Upper lobe of left lung (tissue), 4 donors: ENCODE results near the gene CST7.

Experiments used
- POLR2A ChIP-seq, 4 donors: fragments of 450-650 bp; IDR thresholded peaks; one replicate each; pipeline ENCODE4 v1.5.1; 2016 to 2017; ENCODE audit warnings: antibody characterized with exemption in 4 of 4, mild to moderate bottlenecking in 2 of 4
- TF ChIP-seq, protein P1 (sequence below), 6 experiments: fragments of 450-650 bp in 4 of 6; fragments of 200-600 bp in 2 of 6; sonication (generic) in 2 of 6; IDR thresholded peaks; one replicate each; pipeline ENCODE4 v1.5.1; 2016 to 2019; ENCODE audit warnings: antibody characterized with exemption in 6 of 6

DNA sequence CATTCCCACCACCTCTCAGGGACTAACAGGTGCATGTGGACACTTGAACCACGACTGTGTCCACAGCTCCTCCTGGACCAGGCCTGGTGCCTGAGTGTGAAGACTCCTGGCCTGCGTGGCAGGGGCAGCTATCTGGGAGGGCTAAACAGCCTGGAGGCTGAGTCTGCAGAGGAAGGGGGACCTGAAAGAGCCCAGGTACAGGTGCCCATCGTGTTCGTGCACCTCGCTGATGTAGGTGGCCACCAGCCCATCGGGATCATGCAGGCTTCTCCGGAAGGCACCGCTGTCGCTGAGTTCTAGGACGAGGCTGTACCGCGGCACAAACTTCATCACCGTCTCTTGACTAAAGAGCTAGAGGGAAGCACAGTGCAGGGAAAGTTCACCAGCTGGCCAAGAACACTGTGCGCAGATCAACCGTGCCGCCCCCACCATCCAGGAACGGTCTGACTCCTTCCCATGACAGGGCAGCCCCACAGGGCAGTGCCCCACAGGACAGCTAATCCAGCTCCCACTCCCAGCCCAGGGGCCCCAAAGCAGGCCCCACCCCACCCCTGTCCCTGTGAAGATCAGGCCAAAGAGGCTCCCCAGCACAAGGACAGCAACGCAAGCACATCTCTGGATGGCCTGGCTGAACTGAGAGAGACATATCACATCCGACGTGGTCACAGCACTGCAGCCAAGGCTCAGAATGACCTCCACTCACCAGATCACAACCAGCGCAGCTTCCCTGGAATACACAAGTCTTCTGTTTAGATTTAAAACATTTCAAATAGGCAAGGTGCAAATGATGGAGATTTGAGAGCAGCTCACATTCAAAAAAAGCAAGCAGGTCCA, 14.8 kb downstream of the CST7 start:
- TF ChIP-seq, protein P1, sequence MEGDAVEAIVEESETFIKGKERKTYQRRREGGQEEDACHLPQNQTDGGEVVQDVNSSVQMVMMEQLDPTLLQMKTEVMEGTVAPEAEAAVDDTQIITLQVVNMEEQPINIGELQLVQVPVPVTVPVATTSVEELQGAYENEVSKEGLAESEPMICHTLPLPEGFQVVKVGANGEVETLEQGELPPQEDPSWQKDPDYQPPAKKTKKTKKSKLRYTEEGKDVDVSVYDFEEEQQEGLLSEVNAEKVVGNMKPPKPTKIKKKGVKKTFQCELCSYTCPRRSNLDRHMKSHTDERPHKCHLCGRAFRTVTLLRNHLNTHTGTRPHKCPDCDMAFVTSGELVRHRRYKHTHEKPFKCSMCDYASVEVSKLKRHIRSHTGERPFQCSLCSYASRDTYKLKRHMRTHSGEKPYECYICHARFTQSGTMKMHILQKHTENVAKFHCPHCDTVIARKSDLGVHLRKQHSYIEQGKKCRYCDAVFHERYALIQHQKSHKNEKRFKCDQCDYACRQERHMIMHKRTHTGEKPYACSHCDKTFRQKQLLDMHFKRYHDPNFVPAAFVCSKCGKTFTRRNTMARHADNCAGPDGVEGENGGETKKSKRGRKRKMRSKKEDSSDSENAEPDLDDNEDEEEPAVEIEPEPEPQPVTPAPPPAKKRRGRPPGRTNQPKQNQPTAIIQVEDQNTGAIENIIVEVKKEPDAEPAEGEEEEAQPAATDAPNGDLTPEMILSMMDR (IDR thresholded peaks at IDR 0.05): no peak
- no peak for TF ChIP-seq POLR2A (IDR thresholded peaks at IDR 0.05)
